Right forelimb (tissue), 1 donor: ENCODE measurements around the gene ONECUT2.
"Not testable (repeated sequence)": the region's sequence is repeated elsewhere in the genome, so short reads cannot be mapped to it uniquely, and the experiment has no call there.

Experiments used
- DNase-seq: peaks from one replicate; pipeline ENCODE4 v3.0.0-alpha.2; 2018

The ONECUT2 gene

GRCh38 chr18:57447154-57447621 lies 12.0 kb downstream of the ONECUT2 start:
- peak; percentile 79 for DNase-seq

- no peak for DNase-seq
Observed at GRCh38 chr18:57455576-57456129, 20.5 kb downstream of the ONECUT2 start.

- no peak for DNase-seq
Observed at GRCh38 chr18:57461652-57462269, 26.6 kb downstream of the ONECUT2 start.

- DNase-seq: no peak
Observed at GRCh38 chr18:57466307-57466706, 31.1 kb downstream of the ONECUT2 start.

GRCh38 chr18:57466745-57467409 lies 31.7 kb downstream of the ONECUT2 start:
- DNase-seq: peak; percentile 45

GRCh38 chr18:57469884-57470283 lies 34.7 kb downstream of the ONECUT2 start:
- no peak for DNase-seq

GRCh38 chr18:57475408-57475807 lies 40.2 kb downstream of the ONECUT2 start:
- DNase-seq: no peak

GRCh38 chr18:57475903-57476302 lies 40.7 kb downstream of the ONECUT2 start:
- no peak for DNase-seq

- DNase-seq: no peak
Observed at GRCh38 chr18:57480733-57481132, 45.6 kb downstream of the ONECUT2 start.

GRCh38 chr18:57497372-57498294 lies 62.5 kb downstream of the ONECUT2 start:
- DNase-seq: no peak

- DNase-seq: no peak
Observed at GRCh38 chr18:57498682-57499256, 63.6 kb downstream of the ONECUT2 start.

GRCh38 chr18:57502624-57503023 lies 67.5 kb downstream of the ONECUT2 start:
- no peak for DNase-seq

- DNase-seq: no peak
Observed at GRCh38 chr18:57505231-57505630, 70.1 kb downstream of the ONECUT2 start.

- no peak for DNase-seq
Observed at GRCh38 chr18:57516056-57516455, 80.9 kb downstream of the ONECUT2 start.

- DNase-seq: no peak
Observed at GRCh38 chr18:57518533-57518932, 83.4 kb downstream of the ONECUT2 start.

- DNase-seq: no peak
Observed at GRCh38 chr18:57519668-57520424, 84.7 kb downstream of the ONECUT2 start.

- not testable (repeated sequence) for DNase-seq
Observed at GRCh38 chr18:57522348-57522747, 87.2 kb downstream of the ONECUT2 start.

GRCh38 chr18:57523171-57523956 lies 88.2 kb downstream of the ONECUT2 start:
- no peak for DNase-seq

GRCh38 chr18:57527556-57528229 lies 92.5 kb downstream of the ONECUT2 start:
- no peak for DNase-seq

GRCh38 chr18:57529151-57529550 lies 94.0 kb downstream of the ONECUT2 start:
- DNase-seq: no peak
